Amygdala (tissue), 56 donors: Measurements from ENCODE around the gene BCKDK.

Experiments
- DNase-seq, 56 donors: peaks; one replicate each; lab custom pipeline; 2025; lab: John Stamatoyannopoulos, UW

The BCKDK gene

GRCh38 chr16:31079342-31079944, 28.7 kb upstream of the BCKDK start:
- DNase-seq: no peak

GRCh38 chr16:31080035-31080629, 28.1 kb upstream of the BCKDK start:
- DNase-seq: no peak

DNA sequence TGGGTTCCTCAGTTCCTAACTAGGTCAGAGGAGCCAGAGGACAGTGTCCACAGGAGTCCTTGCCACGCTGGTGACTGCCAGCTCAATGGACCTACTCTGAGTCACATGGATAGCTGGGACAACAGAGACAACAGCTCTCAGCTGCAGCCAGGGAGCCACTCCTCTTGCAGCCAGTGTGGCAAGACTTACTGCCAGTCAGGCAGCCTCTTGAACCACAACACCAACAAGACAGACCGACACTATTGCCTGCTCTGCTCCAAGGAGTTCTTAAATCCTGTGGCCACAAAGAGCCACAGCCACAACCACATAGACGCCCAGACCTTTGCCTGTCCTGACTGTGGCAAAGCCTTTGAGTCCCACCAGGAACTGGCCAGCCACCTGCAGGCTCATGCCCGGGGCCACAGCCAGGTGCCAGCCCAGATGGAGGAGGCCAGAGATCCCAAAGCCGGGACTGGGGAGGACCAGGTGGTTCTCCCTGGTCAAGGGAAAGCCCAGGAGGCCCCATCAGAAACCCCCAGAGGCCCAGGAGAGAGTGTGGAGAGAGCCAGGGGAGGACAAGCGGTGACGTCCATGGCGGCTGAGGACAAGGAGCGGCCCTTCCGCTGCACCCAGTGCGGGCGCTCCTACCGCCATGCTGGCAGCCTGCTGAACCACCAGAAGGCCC, 27.3 kb upstream of the BCKDK start:
- DNase-seq: no peak

GRCh38 chr16:31081428-31082351, 26.5 kb upstream of the BCKDK start:
- DNase-seq: peak in 18 of 56 donors; percentile 3 to 59 (median 22)

GRCh38 chr16:31082368-31083045, 25.7 kb upstream of the BCKDK start:
- no peak for DNase-seq

- no peak for DNase-seq
These were observed 25.1 kb upstream of the BCKDK start for GRCh38 chr16:31083081-31083480.

DNA sequence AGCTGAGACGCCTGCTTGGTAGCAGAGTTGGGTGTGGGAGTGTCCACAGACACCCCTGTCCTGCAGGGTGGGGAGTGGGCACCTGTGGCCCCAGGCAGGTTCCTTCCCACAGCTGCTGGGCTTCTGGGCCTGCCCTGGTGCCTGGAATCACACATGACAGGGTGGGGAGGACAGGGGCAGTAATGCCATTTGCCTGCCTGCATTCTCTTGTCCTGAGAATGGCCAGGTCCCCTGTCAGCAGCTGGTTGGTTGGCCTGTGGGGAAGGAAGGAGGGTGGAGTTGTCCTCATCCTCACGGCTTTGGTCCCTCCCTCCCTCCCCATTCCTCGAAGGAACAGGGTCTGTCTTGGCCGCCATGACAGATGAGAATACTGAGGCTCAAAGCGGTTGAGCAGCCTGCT, 24.6 kb upstream of the BCKDK start:
- no peak for DNase-seq

GRCh38 chr16:31083981-31084380, 24.2 kb upstream of the BCKDK start:
- no peak for DNase-seq

DNA sequence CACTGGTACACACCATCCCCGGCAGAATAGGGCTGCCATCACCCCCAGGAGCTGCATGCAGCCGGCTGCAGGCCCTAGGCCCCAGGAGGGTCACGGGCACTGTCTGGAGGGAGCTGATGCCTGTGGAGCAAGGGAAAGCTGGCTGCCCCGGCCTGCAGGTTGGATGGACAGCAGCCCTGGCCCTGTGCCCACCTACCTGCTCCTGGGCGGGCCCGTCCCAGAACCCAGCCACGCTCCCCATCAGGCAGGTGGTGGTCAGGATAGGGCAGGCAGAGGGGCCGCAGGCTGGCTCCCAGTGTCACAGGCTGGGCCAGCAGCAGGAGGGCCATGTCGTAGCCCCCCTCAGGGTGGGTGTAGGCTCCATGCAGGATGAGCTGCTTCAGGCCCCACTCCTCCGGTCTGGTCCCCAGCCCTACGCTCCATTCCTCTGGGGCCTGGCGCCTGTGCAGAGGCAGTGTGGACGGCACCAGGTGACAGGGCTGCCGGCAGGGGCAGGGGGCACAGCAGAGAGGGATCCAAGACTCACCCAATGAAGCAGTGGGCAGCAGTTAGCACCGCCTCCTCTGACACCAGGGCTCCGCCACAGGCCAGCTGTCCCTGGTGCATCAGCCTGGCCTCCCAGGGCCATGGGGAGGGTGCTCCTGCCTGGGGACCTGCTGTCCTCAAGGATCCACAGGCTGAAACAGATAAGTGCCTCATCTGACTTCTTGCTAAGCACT, 23.4 kb upstream of the BCKDK start:
- DNase-seq: no peak

GRCh38 chr16:31085411-31085810, 22.8 kb upstream of the BCKDK start:
- DNase-seq: no peak

GRCh38 chr16:31085873-31086628, 22.1 kb upstream of the BCKDK start:
- DNase-seq: no peak

DNA sequence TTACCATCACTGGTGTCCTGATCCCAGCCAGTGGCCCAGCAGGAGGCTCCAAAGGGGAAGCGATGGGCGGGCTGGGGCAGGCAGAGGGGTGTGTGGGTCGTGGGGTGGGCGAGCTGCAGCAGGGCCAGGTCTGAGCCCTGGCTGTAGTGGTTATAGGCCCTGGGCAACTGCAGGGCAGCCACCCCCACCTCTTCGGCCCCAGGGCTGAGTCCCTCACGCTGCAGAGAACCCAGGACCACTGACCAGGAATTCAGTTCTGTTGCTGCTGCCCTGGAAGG, 21.6 kb upstream of the BCKDK start:
- no peak for DNase-seq

DNA sequence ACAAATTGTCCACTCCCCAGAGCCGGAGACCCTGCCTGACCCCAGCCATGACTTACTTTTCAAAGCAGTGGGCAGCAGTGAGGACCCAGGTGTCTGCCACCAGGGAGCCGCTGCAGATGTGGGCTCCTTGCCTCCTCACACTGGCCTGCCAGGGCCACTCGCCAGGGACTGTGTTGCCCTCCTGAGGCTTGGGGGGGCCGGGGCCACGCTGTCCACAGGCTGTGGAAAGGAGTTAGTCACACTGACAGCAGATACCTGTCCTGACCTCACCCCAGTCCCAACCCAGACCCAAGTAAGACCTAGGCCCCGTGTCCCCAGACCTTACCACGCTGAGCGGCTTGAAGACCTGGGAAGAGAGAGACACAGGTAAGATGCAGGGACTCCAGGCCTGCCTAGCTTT, 20.7 kb upstream of the BCKDK start:
- DNase-seq: no peak

GRCh38 chr16:31087971-31088370, 20.2 kb upstream of the BCKDK start:
- DNase-seq: peak in 1 of 56 donors; percentile 15

DNA sequence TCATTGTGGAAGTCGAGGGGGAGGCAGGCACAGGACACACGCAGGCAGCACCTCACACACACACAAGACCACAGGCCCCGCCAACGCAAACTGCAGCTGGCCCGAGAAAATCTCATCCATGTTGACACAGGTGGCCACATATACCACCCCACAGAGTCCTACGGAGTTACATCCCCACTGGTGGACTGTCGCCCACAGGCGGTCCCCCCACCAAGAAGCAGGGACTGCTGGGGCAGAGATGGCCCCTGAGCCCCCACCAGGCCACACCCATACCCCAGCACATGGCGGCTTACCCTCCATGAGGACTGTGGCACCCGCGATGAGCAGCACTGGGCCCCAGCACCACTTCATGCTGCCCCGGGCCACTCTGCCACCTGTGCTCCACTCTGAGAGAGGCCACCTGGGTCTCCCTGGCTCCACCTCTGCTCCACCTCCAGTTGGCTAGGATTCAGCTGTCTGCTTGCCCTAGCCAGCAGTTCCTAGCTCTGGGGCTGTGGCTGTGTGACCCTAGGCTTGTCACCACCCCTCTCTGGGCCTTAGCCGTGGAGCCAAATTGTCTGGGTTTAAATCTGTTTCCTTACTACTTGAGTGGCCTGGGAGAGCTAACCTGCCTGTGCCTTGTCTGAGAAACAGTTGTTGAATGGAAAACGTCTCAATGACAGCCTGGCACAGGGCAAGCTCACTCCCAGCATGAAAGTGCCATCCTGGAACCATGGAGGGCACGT, 19.6 kb upstream of the BCKDK start, which contains the start of gene PRSS53:
TSS of gene PRSS53 (minus strand) at position 485 of the 725 bp plus-strand sequence. CDS start at position 351, 134 bp downstream.
- DNase-seq: no peak

DNA sequence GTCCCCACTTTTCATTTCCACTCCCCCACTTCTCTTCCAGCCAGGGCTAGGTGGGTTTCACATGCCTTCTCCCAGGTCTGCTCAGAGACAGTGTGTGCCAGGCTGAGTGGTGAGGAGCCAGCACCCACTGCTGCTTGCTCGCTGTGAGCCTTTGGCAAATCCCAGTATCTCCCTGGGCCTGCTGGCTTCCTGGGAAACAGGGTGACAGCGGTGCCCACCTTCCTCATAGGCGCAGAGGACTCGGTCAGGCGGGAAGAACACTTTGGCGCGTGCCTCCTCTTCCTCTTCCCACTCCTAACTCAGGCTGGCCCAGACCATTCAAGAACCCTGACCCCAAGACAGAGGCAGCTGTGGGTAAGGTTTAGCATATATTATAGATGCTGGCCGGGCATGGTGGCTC, 19.0 kb upstream of the BCKDK start:
- DNase-seq: no peak

DNA sequence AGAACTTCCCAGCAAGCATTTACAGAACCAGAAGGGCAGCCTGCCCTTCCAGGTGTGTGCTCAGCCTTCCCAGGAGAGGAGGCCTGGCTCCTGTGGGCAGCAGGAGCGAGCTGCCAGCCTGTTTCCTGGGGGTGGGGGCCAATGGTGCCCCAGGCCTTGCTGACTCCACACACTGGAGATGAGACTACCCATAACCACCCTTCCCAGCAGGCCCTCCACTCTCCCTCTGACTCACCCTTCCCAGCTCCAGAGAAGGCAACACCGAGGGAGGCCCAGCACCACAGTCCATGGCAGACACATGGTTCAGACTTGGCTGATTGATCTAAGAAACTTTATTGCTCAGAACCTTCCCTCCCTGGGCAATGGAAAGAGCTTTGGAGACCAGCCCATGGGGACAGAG, 17.6 kb upstream of the BCKDK start:
- DNase-seq: no peak

DNA sequence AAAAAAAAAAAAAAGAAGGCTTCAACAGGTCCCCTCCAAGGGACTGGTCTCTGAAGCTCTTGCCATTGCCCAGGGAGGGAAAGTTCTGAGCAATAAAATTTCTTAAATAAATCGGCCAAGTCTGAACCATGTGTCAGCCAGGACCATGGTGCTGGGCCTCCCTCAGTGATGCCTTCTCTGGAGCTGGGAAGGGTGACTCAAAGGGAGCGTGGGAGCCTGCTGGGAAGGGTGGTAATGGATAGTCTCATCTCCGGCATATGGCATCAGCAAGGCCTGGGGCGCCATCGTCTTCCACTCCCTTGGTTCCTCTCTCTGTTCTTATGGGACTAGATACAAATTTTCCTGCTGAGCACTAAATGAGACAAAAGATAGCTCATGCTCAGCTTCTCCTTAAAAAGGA, 15.9 kb upstream of the BCKDK start:
- peak in 1 of 56 donors; percentile 1 for DNase-seq
